ENCODE results near the gene WARS2. TPM values are rescaled to one million over a fixed set of nuclear protein-coding genes. Genes with fewer than 3 reads are reported as not detected.

WARS2 gene
- total RNA-seq, 1 experiment from 2014 or later: 13.3 TPM

GRCh38 chr1:119000371-119001180 is 139.9 kb downstream of the WARS2 start:
- intact Hi-C loops (cut with micrococcal nuclease; ENCODE audit: unreplicated experiment): no loop called here
- ChIA-PET CTCF (no interaction called here), POLR2A (ENCODE audit: low non-redundant PET) (no interaction called here)
- Histone ChIP-seq H3K36me3 (ENCODE audit: insufficient read depth, low read length, poor library complexity, severe bottlenecking) (no peaks in the 10 kb centered on the region), H3K27ac (ENCODE audit: low read depth, low read length, poor library complexity, severe bottlenecking) (no peak overlapping the region), H3K9me3 (ENCODE audit: low read depth, low read length, poor library complexity, severe bottlenecking) (no peaks in the 10 kb centered on the region), H3K4me1 (ENCODE audit: insufficient read depth, low read length, poor library complexity, severe bottlenecking) (no peaks in the 10 kb centered on the region), H3K27me3 (replicated peaks; ENCODE audit: insufficient read depth, low read depth, low read length, poor library complexity) (peaks cover 26% of the 10 kb centered on the region), H3K4me3 (ENCODE audit: low read depth, low read length, poor library complexity, severe bottlenecking) (no peak overlapping the region)
- TF ChIP-seq CTCF (conservative IDR thresholded peaks at IDR 0.05; ENCODE audit: low read depth, low read length) (no peak), EZH2 (IDR thresholded peaks at IDR 0.05; ENCODE audit: borderline replicate concordance, low read depth, low read length, poor library complexity, severe bottlenecking) (no peak)
- peak; percentile 27 for DNase-seq (ENCODE audit: low spot score)
- BruUV-seq (replicated peaks): no TSS peak

- Histone ChIP-seq H3K36me3 (ENCODE audit: insufficient read depth, low read length, poor library complexity, severe bottlenecking) (no peaks in the 10 kb centered on the region), H3K27me3 (replicated peaks; ENCODE audit: insufficient read depth, low read depth, low read length, poor library complexity) (peaks cover 16% of the 10 kb centered on the region), H3K4me1 (ENCODE audit: insufficient read depth, low read length, poor library complexity, severe bottlenecking) (no peaks in the 10 kb centered on the region), H3K27ac (ENCODE audit: low read depth, low read length, poor library complexity, severe bottlenecking) (no peak overlapping the region), H3K9me3 (ENCODE audit: low read depth, low read length, poor library complexity, severe bottlenecking) (no peaks in the 10 kb centered on the region), H3K4me3 (ENCODE audit: low read depth, low read length, poor library complexity, severe bottlenecking) (no peak overlapping the region)
- BruUV-seq (replicated peaks): no TSS peak
- CTCF ChIA-PET: interaction anchor here (0.6 kb wide), 1 partner anchor 9 kb away, joined by 5 read pairs; no protein-coding TSS in a partner anchor
- no peak for TF ChIP-seq EZH2 (IDR thresholded peaks at IDR 0.05; ENCODE audit: borderline replicate concordance, low read depth, low read length, poor library complexity, severe bottlenecking)
- no peak for TF ChIP-seq CTCF (conservative IDR thresholded peaks at IDR 0.05; ENCODE audit: low read depth, low read length)
- POLR2A ChIA-PET (ENCODE audit: low non-redundant PET): no interaction called here
- intact Hi-C loops (cut with micrococcal nuclease; ENCODE audit: unreplicated experiment): no loop called here
- DNase-seq (ENCODE audit: low spot score): no peak
Measured at GRCh38 chr1:118999348-119000071, 140.9 kb downstream of the WARS2 start.

GRCh38 chr1:118998171-118998570 is 142.3 kb downstream of the WARS2 start:
- intact Hi-C loops (cut with micrococcal nuclease; ENCODE audit: unreplicated experiment): no loop called here
- Histone ChIP-seq H3K4me1 (ENCODE audit: insufficient read depth, low read length, poor library complexity, severe bottlenecking) (no peaks in the 10 kb centered on the region), H3K9me3 (ENCODE audit: low read depth, low read length, poor library complexity, severe bottlenecking) (no peaks in the 10 kb centered on the region), H3K27me3 (replicated peaks; ENCODE audit: insufficient read depth, low read depth, low read length, poor library complexity) (peaks cover 16% of the 10 kb centered on the region), H3K4me3 (ENCODE audit: low read depth, low read length, poor library complexity, severe bottlenecking) (no peak overlapping the region), H3K36me3 (ENCODE audit: insufficient read depth, low read length, poor library complexity, severe bottlenecking) (no peaks in the 10 kb centered on the region), H3K27ac (ENCODE audit: low read depth, low read length, poor library complexity, severe bottlenecking) (no peak overlapping the region)
- BruUV-seq (replicated peaks): no TSS peak
- ChIA-PET POLR2A (ENCODE audit: low non-redundant PET) (no interaction called here), CTCF (no interaction called here)
- no peak for DNase-seq (ENCODE audit: low spot score)
- TF ChIP-seq CTCF (conservative IDR thresholded peaks at IDR 0.05; ENCODE audit: low read depth, low read length) (no peak), EZH2 (IDR thresholded peaks at IDR 0.05; ENCODE audit: borderline replicate concordance, low read depth, low read length, poor library complexity, severe bottlenecking) (no peak)
